Natural killer cell (primary cell): ENCODE measurements around the gene TTC24. TPM values are rescaled to one million over a fixed set of nuclear protein-coding genes. Genes with fewer than 3 reads are reported as not detected.
A peak's percentile ranks its signal among the peaks of the same experiment; 100 is the strongest.

ENCODE experiments used
- ATAC-seq, 3 donors: fragments of 150-1000 bp in 2 of 3; fragments of 200-7000 bp in 1 of 3; cut with Tn5 transposase; 1 replicate in 1 of 3; 2 replicates in 2 of 3; pipeline ENCODE4 v1.10.0; 2021; ENCODE audit warnings: mild to moderate bottlenecking in 2 of 3, moderate library complexity in 2 of 3
- DNase-seq, 2 donors: peaks; one replicate each; pipeline versions ENCODE4 v3.0.0 to v3.0.0-alpha.2; 2013 to 2021; ENCODE audit warnings: mixed read lengths in 1 of 2
- H3K27ac ChIP-seq: one replicate; pipeline ENCODE4 v1.5.1; 2013; ENCODE audit warnings: mild to moderate bottlenecking, low read length
- H3K27me3 ChIP-seq: one replicate; pipeline ENCODE4 v1.6.1; 2013; ENCODE audit warnings: low read length; ENCODE audit not compliant: control insufficient read depth, insufficient read depth
- H3K36me3 ChIP-seq: one replicate; pipeline ENCODE4 v1.6.1; 2013; ENCODE audit warnings: low read length; ENCODE audit not compliant: control insufficient read depth, insufficient read depth
- H3K4me1 ChIP-seq: one replicate; pipeline ENCODE4 v1.6.1; 2013; ENCODE audit warnings: low read length; ENCODE audit not compliant: control insufficient read depth, insufficient read depth
- H3K4me3 ChIP-seq: one replicate; pipeline ENCODE4 v1.5.1; 2013; ENCODE audit warnings: low read length
- H3K9me3 ChIP-seq: one replicate; pipeline ENCODE4 v1.6.1; 2013; ENCODE audit warnings: low read length; ENCODE audit not compliant: control insufficient read depth, insufficient read depth
- H3K27ac Mint-ChIP-seq, 2 donors: one replicate each; pipeline ENCODE4 v1.8.0; 2022; ENCODE audit warnings: mild to moderate bottlenecking in 2 of 2, mixed read lengths in 2 of 2, moderate library complexity in 1 of 2
- H3K27me3 Mint-ChIP-seq, 2 donors: one replicate each; pipeline ENCODE4 v1.8.0; 2022; ENCODE audit warnings: low read depth in 2 of 2, mixed read lengths in 2 of 2
- H3K36me3 Mint-ChIP-seq: one replicate; pipeline ENCODE4 v1.8.0; 2022; ENCODE audit warnings: mixed read lengths
- H3K4me1 Mint-ChIP-seq, 2 donors: one replicate each; pipeline ENCODE4 v1.8.0; 2022; ENCODE audit warnings: mixed read lengths in 2 of 2
- H3K4me3 Mint-ChIP-seq: one replicate; pipeline ENCODE4 v1.8.0; 2022; ENCODE audit warnings: mild to moderate bottlenecking, moderate library complexity, mixed read lengths
- H3K9me3 Mint-ChIP-seq, 2 donors: one replicate each; pipeline ENCODE4 v1.8.0; 2022; ENCODE audit warnings: mixed read lengths in 2 of 2
- whole genome bisulfite sequencing: methylation state at CpG from one replicate; pipeline ENCODE4 v1.1.7; 2013; ENCODE audit warnings: missing lambda C conversion rate; ENCODE audit not compliant: insufficient coverage; 5-methylcytosine and 5-hydroxymethylcytosine counted together
- intact Hi-C: fragments of 100-400 bp; cut with micrococcal nuclease; formaldehyde crosslinking; loops from one replicate; pipeline ENCODE4 v1.14.2; 2022
- total RNA-seq, 4 donors: library from RNA; stranded (reverse); fragments of 120-200 nt in 1 of 4; gene quantifications; one replicate each; pipeline versions ENCODE4 v1.2.3 to v1.2.4, GENCODE V29; 2013 to 2022
- TF ChIP-seq, protein P1 (sequence below): fragments of 200-600 bp; IDR thresholded peaks from one replicate; pipeline ENCODE4 v1.8.0; 2022; ENCODE audit warnings: antibody characterized with exemption

TTC24 gene
- total RNA-seq, 3 donors from 2014 or later (not counting 1 experiment from before 2014, with no cell fraction given): 3.3 to 4.1 (median 4.0) TPM

DNA sequence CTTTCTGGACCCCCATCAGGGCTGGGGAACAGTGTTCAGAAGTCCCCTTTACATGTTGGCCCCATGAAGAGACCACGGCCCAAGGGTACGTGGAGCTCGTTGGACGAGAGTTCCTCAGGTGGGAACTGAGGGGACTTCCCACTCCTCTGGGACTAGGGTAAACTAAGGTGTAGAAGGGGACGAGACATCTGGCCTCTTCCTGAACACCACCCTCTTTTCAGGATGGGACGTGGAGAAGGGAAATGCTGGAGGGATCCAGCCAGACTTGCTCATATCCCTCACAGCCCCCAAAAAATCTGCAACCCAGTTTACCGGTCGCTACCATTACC, 14.1 kb downstream of the TTC24 start:
- intact Hi-C loops: no loop called here
- DNase-seq: no peak
- H3K9me3 Mint-ChIP-seq: no peaks in the 10 kb centered on the region
- no peaks in the 10 kb centered on the region for H3K27me3 ChIP-seq
- ATAC-seq: no peak
- H3K27ac ChIP-seq: no peak overlapping the region
- H3K36me3 ChIP-seq: peaks cover 19% of the 10 kb centered on the region
- peaks cover 14 to 20% of the 10 kb centered on the region in 2 donors for H3K4me1 Mint-ChIP-seq
- H3K36me3 Mint-ChIP-seq: no peaks in the 10 kb centered on the region
- no peaks in the 10 kb centered on the region for H3K27me3 Mint-ChIP-seq
- H3K4me1 ChIP-seq: peaks cover 16% of the 10 kb centered on the region
- no peak overlapping the region for H3K4me3 ChIP-seq
- H3K27ac Mint-ChIP-seq: no peak overlapping the region
- WGBS: 89% methylated on average over 5 of the region's 8 CpGs
- H3K4me3 Mint-ChIP-seq: no peak overlapping the region
- TF ChIP-seq, protein P1, sequence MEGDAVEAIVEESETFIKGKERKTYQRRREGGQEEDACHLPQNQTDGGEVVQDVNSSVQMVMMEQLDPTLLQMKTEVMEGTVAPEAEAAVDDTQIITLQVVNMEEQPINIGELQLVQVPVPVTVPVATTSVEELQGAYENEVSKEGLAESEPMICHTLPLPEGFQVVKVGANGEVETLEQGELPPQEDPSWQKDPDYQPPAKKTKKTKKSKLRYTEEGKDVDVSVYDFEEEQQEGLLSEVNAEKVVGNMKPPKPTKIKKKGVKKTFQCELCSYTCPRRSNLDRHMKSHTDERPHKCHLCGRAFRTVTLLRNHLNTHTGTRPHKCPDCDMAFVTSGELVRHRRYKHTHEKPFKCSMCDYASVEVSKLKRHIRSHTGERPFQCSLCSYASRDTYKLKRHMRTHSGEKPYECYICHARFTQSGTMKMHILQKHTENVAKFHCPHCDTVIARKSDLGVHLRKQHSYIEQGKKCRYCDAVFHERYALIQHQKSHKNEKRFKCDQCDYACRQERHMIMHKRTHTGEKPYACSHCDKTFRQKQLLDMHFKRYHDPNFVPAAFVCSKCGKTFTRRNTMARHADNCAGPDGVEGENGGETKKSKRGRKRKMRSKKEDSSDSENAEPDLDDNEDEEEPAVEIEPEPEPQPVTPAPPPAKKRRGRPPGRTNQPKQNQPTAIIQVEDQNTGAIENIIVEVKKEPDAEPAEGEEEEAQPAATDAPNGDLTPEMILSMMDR: no peak
- H3K9me3 ChIP-seq: no peaks in the 10 kb centered on the region

DNA sequence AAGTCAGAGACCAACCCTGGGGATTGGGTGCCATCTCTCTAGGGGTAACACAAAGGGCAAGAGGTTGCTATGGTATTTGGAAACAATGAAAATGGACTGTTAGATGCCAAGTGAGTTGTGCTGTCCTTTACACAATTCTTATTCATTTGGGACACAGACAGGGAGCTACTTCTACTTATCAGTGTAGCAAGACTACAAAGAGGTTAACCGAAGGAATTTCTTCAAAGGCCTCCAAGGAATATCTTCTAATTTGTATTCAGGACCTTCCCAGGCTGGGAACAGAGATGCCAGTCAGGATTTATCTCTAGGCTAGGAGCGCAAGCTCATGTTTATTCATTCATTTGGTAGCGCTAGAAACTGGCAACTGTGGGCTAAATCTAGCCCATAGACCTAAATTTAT, 14.7 kb downstream of the TTC24 start:
- Mint-ChIP-seq H3K27ac (no peak overlapping the region), H3K4me3 (no peak overlapping the region), H3K36me3 (no peaks in the 10 kb centered on the region)

DNA sequence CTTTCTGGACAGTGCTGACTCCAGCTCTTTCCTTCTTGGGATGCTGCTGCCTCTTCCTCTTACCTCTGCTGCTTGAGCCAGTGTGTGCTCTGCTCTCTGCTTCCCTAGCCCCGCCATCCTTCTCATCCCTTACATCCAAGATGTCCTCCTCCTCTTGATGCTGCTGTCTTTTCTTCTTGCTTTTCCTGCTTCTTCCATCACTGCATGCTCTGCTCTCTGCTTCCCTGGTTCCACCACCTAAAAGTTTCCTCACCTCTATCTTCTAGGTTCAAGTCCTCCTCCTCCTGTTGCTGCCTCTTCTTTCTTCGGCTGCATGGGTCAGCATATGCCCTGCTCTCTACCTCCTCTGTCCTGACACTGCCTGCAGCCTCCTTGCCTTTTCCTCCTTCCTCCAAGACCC, 15.5 kb downstream of the TTC24 start:
- no peak overlapping the region for H3K4me3 Mint-ChIP-seq
- peaks cover 19% of the 10 kb centered on the region for H3K36me3 ChIP-seq

More for the DNA sequence above, 14.7 kb downstream of the TTC24 start:
- peaks cover 16% of the 10 kb centered on the region for H3K4me1 ChIP-seq
- no peaks in the 10 kb centered on the region for H3K27me3 ChIP-seq
- H3K27me3 Mint-ChIP-seq: no peaks in the 10 kb centered on the region
- no peaks in the 10 kb centered on the region for H3K9me3 Mint-ChIP-seq
- H3K4me1 Mint-ChIP-seq: peaks cover 14 to 20% of the 10 kb centered on the region in 2 donors
- H3K4me3 ChIP-seq: no peak overlapping the region
- TF ChIP-seq, protein P1: no peak
- ATAC-seq (no peak), DNase-seq (no peak)
- 96% methylated on average over 3 of the region's 3 CpGs for WGBS
- H3K36me3 ChIP-seq: peaks cover 19% of the 10 kb centered on the region
- intact Hi-C loops: no loop called here
- H3K27ac ChIP-seq: no peak overlapping the region
- H3K9me3 ChIP-seq: no peaks in the 10 kb centered on the region

DNA sequence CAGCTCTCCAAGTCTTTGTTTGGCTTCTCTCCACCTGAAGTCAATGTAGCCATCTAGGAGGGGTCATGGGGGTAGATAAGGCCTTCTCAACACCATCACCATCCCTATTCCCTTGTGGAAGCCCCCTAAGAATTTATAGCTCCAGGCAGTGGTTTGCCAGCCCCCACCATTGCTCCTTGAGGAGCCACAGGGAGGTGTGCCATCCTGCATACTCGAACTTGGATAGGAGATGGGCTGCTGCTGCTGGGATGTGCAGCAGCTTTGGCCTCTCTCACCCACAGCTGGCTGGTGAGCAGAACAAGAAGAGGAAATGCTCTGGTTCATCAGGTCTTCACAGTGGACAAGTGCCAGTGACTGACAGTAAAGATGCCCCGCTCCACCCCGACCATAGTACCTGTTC, 16.9 kb downstream of the TTC24 start:
- DNase-seq (no peak), ATAC-seq (no peak)
- Mint-ChIP-seq H3K27me3 (no peaks in the 10 kb centered on the region), H3K36me3 (no peaks in the 10 kb centered on the region), H3K9me3 (no peaks in the 10 kb centered on the region), H3K27ac (peak overlapping the region in 1 of 2 donors; percentile 33), H3K4me1 (peaks cover 18 to 25% of the 10 kb centered on the region in 2 donors), H3K4me3 (no peak overlapping the region)
- H3K4me1 ChIP-seq: peaks cover 24% of the 10 kb centered on the region
- H3K27ac ChIP-seq: no peak overlapping the region
- no peak overlapping the region for H3K4me3 ChIP-seq
- WGBS: 95% methylated on average over 3 of the region's 3 CpGs
- TF ChIP-seq, protein P1: no peak
- intact Hi-C loops: no loop called here
- H3K36me3 ChIP-seq: peaks cover 19% of the 10 kb centered on the region
- H3K9me3 ChIP-seq: no peaks in the 10 kb centered on the region
- H3K27me3 ChIP-seq: no peaks in the 10 kb centered on the region

More for the DNA sequence above, 15.5 kb downstream of the TTC24 start:
- H3K36me3 Mint-ChIP-seq: no peaks in the 10 kb centered on the region
- no peak overlapping the region for H3K27ac Mint-ChIP-seq
- H3K27me3 Mint-ChIP-seq: no peaks in the 10 kb centered on the region
- 99% methylated on average over 2 of the region's 2 CpGs for WGBS
- intact Hi-C loops: no loop called here
- H3K4me1 Mint-ChIP-seq: peaks cover 14 to 20% of the 10 kb centered on the region in 2 donors
- Histone ChIP-seq H3K4me3 (no peak overlapping the region), H3K27ac (no peak overlapping the region), H3K9me3 (no peaks in the 10 kb centered on the region), H3K4me1 (peaks cover 16% of the 10 kb centered on the region), H3K27me3 (no peaks in the 10 kb centered on the region)
- DNase-seq: no peak
- no peak for ATAC-seq
- no peaks in the 10 kb centered on the region for H3K9me3 Mint-ChIP-seq
- TF ChIP-seq, protein P1: no peak
